ENCODE measurements around the gene DIAPH2.

Gene DIAPH2

DNA sequence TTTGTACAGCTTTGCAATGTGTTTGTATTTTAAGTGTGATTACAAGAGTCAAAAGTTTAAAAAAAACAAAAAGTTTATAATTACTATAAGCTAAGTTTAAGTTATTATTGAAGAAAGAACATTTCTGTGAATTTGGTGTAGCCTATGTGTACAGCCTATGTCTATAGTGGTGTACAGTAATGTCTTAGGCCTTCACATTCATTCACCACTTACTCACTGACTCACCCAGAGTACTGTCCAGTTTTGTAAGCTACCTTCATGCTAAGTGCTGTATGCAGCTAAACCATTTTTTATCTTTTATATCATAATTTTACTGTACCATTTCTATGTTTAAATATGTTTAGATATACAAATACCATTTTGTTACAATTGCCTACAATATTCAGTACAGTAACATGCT is 381.3 kb downstream of the DIAPH2 start:
- DNase-seq = no peak

DNA sequence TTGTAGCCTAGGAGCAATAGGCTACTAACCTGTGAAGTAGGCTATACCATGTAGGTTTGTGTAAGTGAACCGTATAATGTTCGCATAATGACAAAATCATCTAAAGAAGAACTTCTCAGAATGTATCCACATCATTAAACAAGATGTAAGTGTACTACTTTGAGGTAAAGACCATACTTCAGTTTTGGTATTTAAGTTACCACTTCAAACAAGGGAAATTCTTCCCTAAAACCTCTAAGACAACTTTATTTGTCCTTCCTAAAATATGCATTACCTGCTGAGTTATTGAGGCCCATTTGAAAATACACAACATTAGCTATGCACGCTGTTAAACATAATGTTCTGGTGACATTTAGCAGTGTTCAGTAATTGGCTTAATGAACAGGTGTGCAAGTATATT is 381.7 kb downstream of the DIAPH2 start:
- no peak for DNase-seq

GRCh38 chrX:97070346-97070745 is 385.7 kb downstream of the DIAPH2 start:
- DNase-seq = no peak

- no peak for DNase-seq
Measured at GRCh38 chrX:97074400-97074799, 389.8 kb downstream of the DIAPH2 start.

- DNase-seq = no peak
Measured at GRCh38 chrX:97089116-97089515, 404.5 kb downstream of the DIAPH2 start.

- no peak for DNase-seq
Measured at GRCh38 chrX:97096385-97096784, 411.7 kb downstream of the DIAPH2 start.

- no peak for DNase-seq
Measured at GRCh38 chrX:97102938-97103337, 418.3 kb downstream of the DIAPH2 start.

DNA sequence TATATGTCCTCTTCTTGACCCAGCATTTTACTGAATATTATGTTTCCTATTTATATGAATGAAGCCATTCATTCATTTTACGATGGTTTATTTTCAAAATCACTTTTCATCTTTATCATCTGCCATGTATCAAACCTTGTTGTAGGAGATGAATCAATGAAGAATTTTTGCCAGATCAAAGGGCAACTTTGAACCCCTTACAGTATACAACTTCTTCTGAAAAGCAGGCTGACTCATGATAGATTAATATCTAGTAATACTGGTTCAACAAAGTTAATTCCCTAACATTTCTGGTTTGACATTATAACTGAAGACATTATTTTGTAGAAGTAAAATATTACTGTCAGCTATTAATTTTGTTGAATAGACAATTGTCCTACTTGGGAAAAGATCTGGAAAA is 425.1 kb downstream of the DIAPH2 start:
- no peak for DNase-seq

DNA sequence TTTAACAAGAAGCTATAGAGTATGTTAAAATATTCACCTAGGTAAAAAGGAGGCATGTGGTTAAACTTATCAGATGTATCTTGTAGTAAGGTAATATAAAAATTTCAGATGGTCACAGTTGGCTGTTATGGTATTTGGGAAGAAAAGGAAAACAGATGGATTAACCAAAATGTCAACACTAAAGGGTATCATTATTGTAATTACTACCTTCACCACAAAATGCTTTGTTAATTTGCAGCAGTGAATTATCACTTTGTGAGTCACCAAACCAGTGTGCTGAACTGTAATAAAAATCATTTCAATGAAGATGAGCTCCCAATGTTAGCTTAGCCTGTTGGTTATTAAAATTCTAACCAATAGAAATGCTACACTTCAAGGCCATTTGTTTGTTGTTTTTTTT is 432.9 kb downstream of the DIAPH2 start:
- DNase-seq = no peak

DNA sequence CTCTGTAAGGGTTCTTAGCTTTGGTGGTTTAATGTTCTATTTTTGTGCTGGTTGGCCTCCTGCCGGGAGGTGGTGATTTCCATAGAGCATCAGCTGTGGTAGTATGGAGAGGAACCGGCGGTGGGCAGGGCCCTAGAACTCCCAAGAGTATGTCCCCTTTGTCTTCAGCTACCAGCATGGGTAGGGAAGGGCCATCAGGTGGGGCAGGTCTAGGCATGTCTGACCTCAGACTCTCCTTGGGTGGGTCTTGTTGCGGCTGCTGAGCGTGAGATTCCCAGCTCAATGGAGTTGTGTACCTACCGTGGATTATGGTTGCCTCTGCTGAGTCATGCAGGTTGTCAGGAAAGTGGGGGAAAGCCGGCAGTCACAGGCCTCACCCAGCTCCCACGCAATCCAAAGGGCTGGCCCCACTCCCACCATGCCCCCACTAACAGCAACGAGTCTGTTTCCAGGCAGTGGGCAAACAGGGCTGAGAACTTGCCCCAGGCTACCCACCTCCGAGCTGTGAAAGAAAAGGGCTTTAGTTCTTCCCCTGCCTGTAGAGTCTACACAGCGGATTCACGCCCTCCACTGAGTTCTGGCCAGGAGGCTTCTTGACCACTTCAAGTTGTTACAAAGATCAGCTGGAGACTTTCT is 434.9 kb downstream of the DIAPH2 start:
- no peak for DNase-seq

DNA sequence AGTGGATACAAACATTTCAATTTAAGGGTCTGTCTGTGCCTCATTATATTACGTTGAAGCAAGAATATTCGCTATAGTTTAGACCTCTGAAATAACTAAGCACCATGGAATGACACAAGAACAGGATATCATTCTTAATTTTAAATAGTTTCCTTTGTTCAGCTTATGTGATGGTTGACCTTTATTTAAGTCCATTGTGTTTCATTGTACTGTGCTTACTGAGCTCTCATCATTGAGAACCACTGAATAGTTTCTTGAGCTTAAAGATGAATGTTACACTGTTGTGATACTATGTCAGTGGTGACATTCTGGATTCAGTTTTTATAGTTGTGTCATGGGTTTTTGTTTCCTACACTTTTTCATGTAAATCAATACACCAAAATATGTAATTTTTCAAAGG is 438.4 kb downstream of the DIAPH2 start:
- no peak for DNase-seq

GRCh38 chrX:97126020-97126419 is 441.4 kb downstream of the DIAPH2 start:
- no peak for DNase-seq

DNA sequence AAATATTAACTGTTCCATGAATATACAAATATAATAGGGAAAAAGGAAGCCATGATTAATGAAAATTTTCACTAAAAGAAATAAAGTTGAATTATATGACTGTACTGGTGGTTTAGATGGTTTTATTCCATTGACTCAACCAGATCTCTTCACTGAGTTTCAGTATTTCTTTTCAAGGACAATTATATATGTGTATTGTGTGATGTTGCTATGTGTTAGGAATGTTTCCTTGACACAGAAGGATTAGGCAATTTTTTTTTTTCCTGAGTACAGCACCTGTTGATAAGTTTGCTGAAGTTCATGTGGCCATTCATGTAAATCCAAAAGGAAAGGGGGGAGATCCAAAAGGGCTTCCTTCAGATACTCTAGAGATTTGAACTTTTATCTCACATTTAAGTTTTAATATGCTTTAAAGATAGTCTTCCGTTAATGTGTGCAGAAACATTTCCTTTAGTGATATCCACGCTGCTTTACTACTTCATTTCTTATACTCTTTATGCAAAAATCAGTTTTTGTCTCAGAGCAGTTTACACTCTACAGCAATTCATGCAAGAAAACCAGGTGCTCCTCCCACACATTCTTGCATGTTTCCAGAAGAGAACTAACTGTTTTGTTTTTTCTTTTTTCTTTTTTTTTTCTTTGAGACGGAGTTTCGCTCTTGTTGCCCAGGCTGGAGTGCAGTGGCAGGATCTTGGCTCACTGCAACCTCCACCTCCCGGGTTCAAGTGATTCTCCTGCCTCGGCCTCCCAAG is 448.2 kb downstream of the DIAPH2 start:
- DNase-seq = no peak

DNA sequence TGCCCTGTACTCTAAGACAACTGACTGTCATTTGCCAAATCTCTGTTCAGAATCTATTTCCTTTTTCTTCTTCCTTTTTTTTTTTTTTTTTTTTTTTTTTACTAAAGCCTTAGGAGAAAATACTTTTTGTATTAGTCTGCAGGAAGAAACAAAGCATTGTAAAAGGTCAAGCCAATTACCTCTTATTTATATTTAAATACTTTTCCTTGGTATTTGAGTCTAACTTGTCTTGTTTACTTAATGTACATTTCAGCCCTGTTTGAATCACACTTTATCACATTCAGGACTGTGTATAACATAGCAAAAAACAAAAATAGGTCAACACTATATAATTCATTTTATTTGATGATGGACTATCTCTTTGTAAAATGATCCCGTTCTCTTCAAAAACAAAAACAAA is 461.3 kb downstream of the DIAPH2 start:
- DNase-seq = no peak

GRCh38 chrX:97155816-97156215 is 471.2 kb downstream of the DIAPH2 start:
- DNase-seq = no peak

GRCh38 chrX:97158269-97158668 is 473.6 kb downstream of the DIAPH2 start:
- DNase-seq = no peak

DNA sequence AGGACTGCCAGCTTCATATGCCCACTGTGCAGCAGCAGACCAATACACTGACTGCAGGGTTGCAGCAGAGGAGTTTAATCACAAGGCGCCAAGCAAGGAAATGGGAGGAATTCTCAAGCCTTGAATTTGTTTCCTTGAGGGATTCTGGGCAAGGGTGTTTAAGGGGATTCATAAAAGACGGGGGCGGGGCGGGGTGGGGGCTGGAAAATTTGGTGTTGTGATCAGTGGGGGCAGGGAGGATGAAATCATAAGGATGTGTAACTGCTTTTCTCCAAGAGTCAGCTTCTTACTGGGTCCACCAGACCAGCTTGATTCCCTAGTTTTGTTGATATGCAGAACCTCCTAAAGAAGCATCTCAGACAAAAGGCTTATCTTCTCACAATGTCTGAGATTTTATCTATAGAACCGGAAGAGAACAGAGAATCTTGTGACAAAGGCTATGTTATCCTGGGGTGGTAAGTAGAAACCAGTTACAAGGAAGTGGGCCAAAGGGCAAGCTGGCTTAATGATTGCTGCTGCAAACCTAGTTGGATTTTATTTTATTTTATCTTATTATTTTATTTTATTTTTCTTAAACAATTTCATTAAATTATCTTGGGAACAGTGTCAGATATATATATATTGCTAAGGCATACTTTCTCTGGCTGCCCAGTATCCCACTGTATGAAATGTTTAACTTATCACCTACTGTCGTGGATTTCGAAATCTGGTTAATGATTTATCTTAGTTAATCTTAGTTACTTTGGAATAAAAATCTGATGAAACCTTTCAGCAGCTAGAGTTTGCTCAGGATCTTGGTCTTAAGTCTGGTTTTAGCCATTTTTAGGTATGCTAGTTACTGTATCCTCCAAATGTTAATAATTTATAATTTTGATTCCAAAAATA is 475.5 kb downstream of the DIAPH2 start:
- no peak for DNase-seq

DNA sequence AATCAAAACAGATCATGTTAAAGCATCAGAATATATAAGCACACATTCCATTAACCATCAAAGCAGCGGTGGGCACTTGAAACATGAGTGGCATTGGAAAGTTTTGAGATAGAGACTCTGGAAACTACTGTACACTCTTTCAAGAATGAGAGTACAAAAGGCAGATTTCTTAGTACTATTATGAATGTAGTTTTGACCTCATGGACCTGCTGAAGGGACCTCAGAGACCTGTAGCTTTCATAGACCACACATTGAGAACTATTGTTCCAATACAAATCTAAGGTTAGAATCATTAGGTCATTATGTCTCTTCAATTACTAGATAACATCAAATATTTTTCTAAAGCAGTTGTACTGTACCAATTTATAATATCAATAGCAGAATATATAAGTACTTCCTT is 482.7 kb downstream of the DIAPH2 start:
- DNase-seq = no peak

DNA sequence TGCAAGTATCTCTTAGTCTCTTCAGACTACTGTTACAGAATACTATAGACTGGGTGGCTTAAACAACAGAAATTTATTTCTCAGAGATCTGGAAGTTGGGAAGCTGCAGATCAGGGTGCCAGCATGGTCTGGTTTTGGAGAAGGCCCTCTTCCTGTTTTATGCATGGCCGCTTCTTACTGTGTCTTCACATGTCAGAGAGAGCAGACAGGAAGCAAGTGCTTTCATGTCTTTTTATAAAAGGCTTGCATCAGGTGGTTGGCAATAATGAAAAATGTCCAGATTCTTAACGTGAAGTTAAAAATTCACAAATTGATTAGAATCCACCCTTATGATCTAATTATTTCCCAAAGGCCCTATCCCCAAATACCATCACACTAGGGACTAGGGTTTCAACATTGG is 484.0 kb downstream of the DIAPH2 start:
- no peak for DNase-seq

- DNase-seq = no peak
Measured at GRCh38 chrX:97175147-97175546, 490.5 kb downstream of the DIAPH2 start.

DNA sequence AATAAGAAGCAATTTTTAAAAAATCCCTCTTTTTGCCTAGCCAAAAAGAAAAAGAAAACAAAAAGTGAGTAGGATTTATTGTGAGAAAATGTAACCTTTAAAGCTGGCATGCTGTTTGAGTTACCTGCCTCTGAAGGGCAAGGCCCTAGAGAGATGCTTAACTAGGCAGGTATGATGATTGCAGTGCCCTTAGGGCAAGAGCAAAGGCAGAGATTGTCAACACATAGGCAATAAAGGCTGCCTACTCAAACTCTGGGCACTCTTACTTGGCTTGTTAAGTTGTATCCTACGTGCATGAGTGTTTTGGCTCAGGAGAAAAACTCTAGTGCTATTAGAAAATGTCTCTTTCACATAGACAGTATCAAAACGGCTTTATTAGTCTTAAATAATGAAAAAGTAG is 505.0 kb downstream of the DIAPH2 start:
- DNase-seq = no peak

DNA sequence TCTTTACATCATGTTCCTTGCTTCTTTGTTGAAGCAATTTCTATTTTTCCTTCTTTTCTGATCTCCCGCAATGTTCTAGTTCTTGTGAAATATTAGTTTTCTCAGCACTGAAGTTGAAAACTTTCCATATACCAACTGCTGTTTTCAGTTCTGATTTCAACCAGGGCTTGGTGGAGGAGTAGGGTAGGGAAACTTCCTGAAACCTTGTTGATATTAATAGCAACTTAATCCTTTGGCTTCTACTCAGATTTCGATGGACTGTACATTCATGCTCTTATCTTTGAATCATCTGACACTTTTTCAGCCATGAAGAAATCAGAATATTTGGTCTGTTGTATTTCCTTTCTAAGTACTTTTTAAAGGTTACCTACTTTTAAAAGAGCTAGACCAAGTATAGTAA is 514.9 kb downstream of the DIAPH2 start:
- no peak for DNase-seq

- DNase-seq = no peak
Measured at GRCh38 chrX:97200454-97200853, 515.8 kb downstream of the DIAPH2 start.

DNA sequence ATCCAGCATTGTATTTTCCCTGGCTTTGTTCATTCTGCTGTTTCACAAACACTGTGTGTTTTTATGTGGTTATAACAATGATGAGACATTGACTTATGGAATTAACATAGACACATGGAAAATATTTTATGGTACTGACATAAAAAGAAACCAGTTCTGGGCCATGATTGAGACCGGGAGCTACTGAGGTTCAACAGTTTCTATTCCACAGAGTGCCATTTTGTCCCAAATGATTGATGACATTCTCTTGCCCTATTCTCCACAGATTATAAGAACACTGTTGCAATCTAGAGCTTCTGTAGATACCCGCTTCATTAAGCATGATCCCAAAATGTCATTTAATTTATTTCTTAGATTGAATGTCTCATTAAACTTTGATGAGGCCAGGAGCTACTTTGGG is 525.9 kb downstream of the DIAPH2 start:
- DNase-seq = no peak
